GM12872 (cell line): ENCODE measurements around the gene PFDN4.

Experiments
- TF ChIP-seq, protein P1 (sequence below): IDR thresholded peaks from 3 replicates; pipeline ENCODE4 v1.5.1; 2011; ENCODE audit warnings: low read depth, mild to moderate bottlenecking, low read length, moderate library complexity; ENCODE audit not compliant: insufficient read depth

Gene PFDN4

DNA sequence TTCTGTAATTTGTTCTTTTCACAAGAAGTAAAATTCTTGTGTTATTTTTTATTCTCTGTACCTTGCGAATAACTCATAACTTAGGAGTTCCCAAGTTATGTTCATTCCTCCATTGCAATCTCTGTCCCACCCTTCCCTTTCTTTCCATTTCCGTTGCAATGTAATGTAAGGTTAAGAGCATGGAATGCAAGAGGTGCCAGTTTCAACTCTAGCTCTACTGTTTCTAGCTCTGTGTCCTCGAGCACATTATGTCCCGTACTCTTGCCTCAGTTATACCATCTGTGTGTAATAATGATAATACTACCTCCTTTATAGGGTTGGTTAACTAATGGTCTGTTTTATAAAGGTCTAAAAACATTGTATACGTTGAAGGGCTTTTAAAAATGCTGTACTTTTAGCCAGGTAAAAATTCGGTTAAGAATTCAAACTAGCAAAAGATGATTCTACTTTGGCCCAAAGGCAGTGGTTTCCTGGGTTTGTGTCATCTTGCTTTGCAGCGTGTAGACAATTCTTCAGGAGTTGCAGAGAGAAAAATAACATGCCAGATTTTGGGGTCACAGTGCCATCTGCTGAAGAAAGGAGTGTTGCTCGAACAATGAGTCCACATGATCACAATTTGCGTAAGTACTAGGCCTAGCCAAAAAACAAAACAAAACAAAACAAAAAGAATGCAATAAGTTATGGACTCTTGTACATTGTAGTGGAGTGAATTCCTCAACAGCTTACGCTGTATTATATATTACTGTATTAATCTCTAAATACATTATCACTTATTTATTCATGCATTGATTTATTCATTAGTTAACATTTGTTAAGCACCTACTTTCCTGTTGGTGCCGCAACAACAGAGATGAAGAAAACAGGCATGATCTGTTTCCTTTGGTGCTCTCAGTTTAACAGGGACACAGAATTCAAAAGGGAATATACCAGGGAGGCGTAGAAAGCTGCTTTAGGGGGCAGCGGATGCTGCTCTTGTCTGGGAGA is 10.0 kb upstream of the PFDN4 start:
- TF ChIP-seq, protein P1, sequence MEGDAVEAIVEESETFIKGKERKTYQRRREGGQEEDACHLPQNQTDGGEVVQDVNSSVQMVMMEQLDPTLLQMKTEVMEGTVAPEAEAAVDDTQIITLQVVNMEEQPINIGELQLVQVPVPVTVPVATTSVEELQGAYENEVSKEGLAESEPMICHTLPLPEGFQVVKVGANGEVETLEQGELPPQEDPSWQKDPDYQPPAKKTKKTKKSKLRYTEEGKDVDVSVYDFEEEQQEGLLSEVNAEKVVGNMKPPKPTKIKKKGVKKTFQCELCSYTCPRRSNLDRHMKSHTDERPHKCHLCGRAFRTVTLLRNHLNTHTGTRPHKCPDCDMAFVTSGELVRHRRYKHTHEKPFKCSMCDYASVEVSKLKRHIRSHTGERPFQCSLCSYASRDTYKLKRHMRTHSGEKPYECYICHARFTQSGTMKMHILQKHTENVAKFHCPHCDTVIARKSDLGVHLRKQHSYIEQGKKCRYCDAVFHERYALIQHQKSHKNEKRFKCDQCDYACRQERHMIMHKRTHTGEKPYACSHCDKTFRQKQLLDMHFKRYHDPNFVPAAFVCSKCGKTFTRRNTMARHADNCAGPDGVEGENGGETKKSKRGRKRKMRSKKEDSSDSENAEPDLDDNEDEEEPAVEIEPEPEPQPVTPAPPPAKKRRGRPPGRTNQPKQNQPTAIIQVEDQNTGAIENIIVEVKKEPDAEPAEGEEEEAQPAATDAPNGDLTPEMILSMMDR, result peak; percentile 25; the same call in 1 of the 3 replicates

DNA sequence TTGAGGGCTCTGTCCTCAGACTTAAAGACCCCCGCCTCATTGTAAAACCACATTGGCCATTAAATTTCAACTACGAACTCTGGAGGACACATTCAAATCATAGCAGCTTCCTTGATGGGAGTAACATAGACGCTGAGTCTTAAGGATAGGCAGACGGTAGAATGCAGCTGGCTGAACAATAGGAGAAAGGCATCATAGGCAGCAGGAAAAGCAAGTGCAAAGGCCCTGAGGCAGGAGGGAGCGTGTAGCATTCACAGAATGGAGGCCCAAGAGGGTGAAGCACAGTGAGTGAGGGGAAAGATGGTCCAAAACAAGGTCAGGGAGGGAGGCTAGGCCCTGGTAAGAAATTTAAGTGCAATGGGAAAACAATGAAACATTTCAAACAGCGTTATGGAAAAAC is 8.6 kb upstream of the PFDN4 start:
- TF ChIP-seq, protein P1, result no peak

DNA sequence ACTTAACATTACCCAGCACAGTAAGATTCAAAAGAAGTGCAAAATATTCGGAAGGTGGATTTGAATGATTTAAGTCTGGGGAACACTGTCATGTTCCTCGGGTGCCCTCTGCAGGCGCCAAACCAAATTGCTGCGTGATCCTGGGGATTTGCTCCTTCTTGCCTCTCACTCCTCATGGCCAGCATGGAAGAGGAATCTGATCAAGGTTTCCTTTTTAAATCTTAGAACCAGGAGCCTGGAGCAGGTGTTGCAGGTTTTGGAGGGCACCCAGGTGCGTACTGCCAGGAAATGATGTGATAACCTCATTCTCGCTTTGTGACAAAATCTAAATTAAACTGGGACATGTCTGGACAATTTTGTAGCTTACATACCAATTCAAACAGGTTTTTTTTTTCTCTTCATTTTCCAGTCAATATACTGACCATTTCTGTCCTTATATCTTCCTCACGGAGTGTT is 8.1 kb upstream of the PFDN4 start:
- TF ChIP-seq, protein P1, result peak; percentile 95

DNA sequence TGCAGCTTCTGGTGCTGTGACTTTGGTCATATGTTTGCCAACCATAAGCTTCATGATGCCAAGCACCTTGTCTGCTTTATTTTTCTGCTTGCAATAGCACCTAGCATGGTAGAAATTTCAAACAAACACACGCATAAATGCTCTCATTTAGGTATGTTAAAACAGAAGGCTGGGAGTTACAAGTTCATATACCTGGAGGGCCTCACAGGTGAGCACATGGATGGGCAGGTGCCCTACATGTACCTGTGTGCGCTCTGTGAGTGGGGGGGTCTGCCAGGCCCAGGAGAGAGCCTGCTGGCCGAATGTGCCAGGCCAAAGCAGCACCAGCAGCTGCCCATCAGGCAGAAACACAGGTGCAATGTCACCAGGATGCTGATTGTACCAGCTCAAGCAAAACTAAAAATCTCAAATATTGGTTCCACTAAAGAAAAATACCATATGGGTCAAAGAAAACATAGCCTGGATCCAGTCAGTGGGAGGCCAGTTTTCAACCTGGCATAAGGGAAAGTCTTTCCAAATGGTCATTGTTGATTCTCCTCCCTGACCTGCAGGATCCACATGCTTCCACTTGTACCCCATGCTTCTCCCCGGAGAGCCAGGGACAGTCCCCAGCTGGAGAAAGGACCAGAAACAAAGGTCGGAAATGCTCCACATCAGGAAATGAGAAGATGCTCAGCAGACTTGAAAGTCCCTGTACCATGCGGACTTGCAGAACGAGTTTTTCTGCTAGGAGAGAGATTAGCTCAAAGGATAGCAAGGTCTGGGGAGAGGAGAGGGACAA is 7.2 kb upstream of the PFDN4 start:
- TF ChIP-seq, protein P1, result no peak

DNA sequence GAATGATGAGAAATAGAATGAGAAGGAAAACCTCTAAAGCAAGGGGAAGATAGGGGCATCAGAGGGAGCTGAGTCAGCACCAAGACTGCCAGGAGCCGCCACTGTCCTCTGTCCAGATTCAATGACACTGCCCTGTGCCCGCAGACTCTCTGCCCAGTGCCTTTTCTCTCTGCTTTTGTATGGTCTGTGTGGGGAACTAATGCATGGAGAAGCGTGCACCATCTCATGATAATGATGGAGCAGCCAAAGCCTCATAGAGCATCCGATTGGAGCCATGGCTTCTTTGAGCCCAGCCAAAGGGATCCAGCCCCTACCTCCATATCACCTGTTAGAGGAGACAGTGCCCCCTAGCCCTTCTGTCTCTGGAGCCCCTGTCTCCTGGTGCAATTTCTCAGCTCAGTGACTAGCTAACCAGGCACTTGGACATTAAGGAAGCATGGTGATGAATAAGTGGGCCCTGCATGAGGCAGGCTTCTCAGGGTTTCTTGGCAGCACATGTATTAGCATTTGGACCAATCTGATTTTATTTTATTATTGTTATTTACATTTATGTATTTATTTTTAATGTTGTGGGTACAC is 6.5 kb upstream of the PFDN4 start:
- TF ChIP-seq, protein P1, result no peak

DNA sequence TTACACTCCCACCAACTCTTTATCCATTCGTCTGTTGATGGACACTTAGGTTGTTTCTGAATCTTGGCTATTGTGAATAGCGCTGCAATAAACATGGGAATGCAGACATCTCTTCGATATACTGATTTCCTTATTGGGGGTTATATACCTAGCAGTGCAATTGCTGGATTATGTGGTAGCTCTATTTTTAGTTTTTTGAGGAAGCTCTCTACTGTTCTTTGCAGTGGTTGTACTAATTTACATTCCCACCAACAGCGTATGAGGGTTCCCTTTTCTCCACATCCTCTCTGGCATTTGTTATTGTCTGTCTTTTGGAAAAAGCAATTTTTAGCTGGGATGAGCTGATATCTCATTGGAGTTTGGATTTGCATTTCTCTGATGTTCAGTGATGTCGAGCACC is 4.6 kb upstream of the PFDN4 start:
- TF ChIP-seq, protein P1, result no peak

DNA sequence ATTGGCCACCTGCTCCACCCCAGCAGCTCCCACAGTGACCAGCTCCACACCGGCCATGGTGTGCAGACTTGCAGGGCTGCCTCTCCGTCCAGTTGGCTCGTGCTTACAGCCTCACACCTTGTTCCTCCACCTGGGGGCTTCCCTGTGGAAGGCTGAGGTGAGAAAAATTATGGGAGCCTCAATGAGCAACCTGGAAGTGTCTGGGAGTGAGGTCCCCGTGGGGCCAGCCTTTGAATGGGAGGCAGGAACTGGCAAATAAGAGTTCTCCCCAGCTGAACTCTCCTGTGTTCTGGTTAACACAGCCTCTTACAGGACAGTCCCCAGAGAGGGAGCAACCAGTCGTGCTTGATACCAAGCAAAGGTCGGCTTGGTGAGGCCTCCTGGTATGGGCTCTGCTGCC is 3.8 kb upstream of the PFDN4 start:
- TF ChIP-seq, protein P1, result no peak
